A549 (cell line): Measurements from ENCODE around the gene MAP3K20. TPM values are rescaled to one million over a fixed set of nuclear protein-coding genes. Genes with fewer than 3 reads are reported as not detected.

Experiments
- ATAC-seq, 2 experiments: fragments of 200-7000 bp in 1 of 2; fragments of >200 bp in 1 of 2; cut with Nextera tagmentation in 1 of 2; cut with Tn5 transposase in 1 of 2; 3 replicates each; pipeline versions ENCODE4 v1.8.0 to v1.9.1; 2018 to 2020; ENCODE audit warnings: mild to moderate bottlenecking in 1 of 2, moderate library complexity in 1 of 2
- CTCF ChIA-PET: fragments of 300-600 bp; sonication (Branson Sonifier 250); formaldehyde crosslinking; extraction: SDS; loops from one replicate; lab custom pipeline; 2021; ENCODE audit warnings: antibody characterized with exemption, inconsistent platforms; lab: Yijun Ruan, JAX
- POLR2A ChIA-PET: fragments of 350-600 bp; formaldehyde crosslinking; extraction: SDS; loops from one replicate; lab custom pipeline; 2021; ENCODE audit warnings: antibody characterized with exemption, inconsistent platforms; lab: Yijun Ruan, JAX
- DNase-seq, 2 experiments: peaks; one replicate each; pipeline versions ENCODE4 v3.0.0 to v3.0.0-alpha.2; 2011 to 2016; ENCODE audit warnings: low read depth in 1 of 2, low spot score in 1 of 2
- FAIRE-seq: peaks from 2 replicates; lab custom pipeline; 2011; peaks lifted over from hg19 to GRCh38; lab: Jason Lieb, UNC
- H3K27ac ChIP-seq, 2 experiments: fragments of >200 bp; sonication (Bioruptor Twin); formaldehyde crosslinking; 3 replicates each; pipeline ENCODE4 v1.5.1; 2016 to 2017
- H3K4me1 ChIP-seq: fragments of >200 bp; sonication (Bioruptor Twin); formaldehyde crosslinking; 3 replicates; pipeline ENCODE4 v1.6.1; 2016
- H3K4me2 ChIP-seq: fragments of >200 bp; sonication (Bioruptor Twin); formaldehyde crosslinking; 3 replicates; pipeline ENCODE4 v1.6.1; 2016
- H3K4me3 ChIP-seq: fragments of >200 bp; sonication (Bioruptor Twin); formaldehyde crosslinking; 3 replicates; pipeline ENCODE4 v1.5.1; 2016
- H3K9me3 ChIP-seq: fragments of >200 bp; sonication (Bioruptor Twin); formaldehyde crosslinking; 3 replicates; pipeline ENCODE4 v1.6.1; 2016
- BHLHE40 ChIP-seq: IDR thresholded peaks from 2 replicates; pipeline ENCODE4 v1.6.1; 2012; ENCODE audit warnings: low read depth, low read length, inconsistent platforms
- CEBPB ChIP-seq, 2 experiments: fragments of >200 bp in 1 of 2; sonication (Bioruptor Twin) in 1 of 2; formaldehyde crosslinking in 1 of 2; IDR thresholded peaks; 2 replicates each; pipeline ENCODE4 v1.6.1; 2012 to 2016
- CHD4 ChIP-seq: fragments of 200-600 bp; sonication (generic); IDR thresholded peaks from 2 replicates; pipeline ENCODE4 v1.6.1; 2016; ENCODE audit warnings: antibody characterized with exemption, mild to moderate bottlenecking, borderline replicate concordance
- FOSL2 ChIP-seq, 2 experiments: fragments of 450-650 bp in 1 of 2; fragments of >200 bp in 1 of 2; sonication (Bioruptor Twin) in 1 of 2; formaldehyde crosslinking; IDR thresholded peaks; 2 replicates each; pipeline versions ENCODE4 v1.5.0 to v1.6.1; 2016 to 2020; ENCODE audit warnings: mild to moderate bottlenecking in 1 of 2, moderate library complexity in 1 of 2
- GATA3 ChIP-seq: IDR thresholded peaks from 2 replicates; pipeline ENCODE4 v1.6.1; 2012; ENCODE audit warnings: borderline replicate concordance
- HOXA7 ChIP-seq: fragments of 250-450 bp; sonication (Bioruptor Pico); IDR thresholded peaks from 2 replicates; pipeline ENCODE4 v1.5.0; 2020; ENCODE audit warnings: mild to moderate bottlenecking, moderate library complexity
- HOXB5 ChIP-seq: fragments of 250-450 bp; sonication (Bioruptor Pico); IDR thresholded peaks from 2 replicates; pipeline ENCODE4 v1.5.0; 2020; ENCODE audit warnings: mild to moderate bottlenecking, moderate library complexity
- MAFK ChIP-seq: fragments of 450-650 bp; IDR thresholded peaks from 2 replicates; pipeline ENCODE4 v1.6.1; 2014; ENCODE audit not compliant: partially characterized antibody
- RAD21 ChIP-seq, 2 experiments: fragments of >200 bp in 1 of 2; sonication (Bioruptor Twin) in 1 of 2; formaldehyde crosslinking in 1 of 2; IDR thresholded peaks in 1 of 2; conservative IDR thresholded peaks in 1 of 2; 2 replicates in 1 of 2; 3 replicates in 1 of 2; pipeline ENCODE4 v1.6.1; 2012 to 2018; ENCODE audit warnings: inconsistent platforms in 1 of 2
- RARB ChIP-seq: fragments of 250-450 bp; sonication (Bioruptor Pico); IDR thresholded peaks from 2 replicates; pipeline ENCODE4 v1.8.0; 2021; ENCODE audit warnings: mild to moderate bottlenecking, moderate library complexity
- RCOR1 ChIP-seq: fragments of 150-350 bp; IDR thresholded peaks from 2 replicates; pipeline ENCODE4 v1.6.1; 2014; ENCODE audit warnings: antibody characterized with exemption, low read length, low read depth
- RFX5 ChIP-seq: fragments of 450-650 bp; IDR thresholded peaks from 2 replicates; pipeline ENCODE4 v1.7.1; 2014; ENCODE audit warnings: antibody characterized with exemption, mild to moderate bottlenecking, moderate library complexity
- SMC3 ChIP-seq: fragments of >200 bp; sonication (Bioruptor Twin); formaldehyde crosslinking; IDR thresholded peaks from 3 replicates; pipeline ENCODE4 v1.6.1; 2018; ENCODE audit warnings: inconsistent platforms
- ZC3H11A ChIP-seq: fragments of 450-650 bp; IDR thresholded peaks from 2 replicates; pipeline ENCODE4 v1.6.1; 2014; ENCODE audit warnings: antibody characterized with exemption, mild to moderate bottlenecking
- ZSCAN20 ChIP-seq: fragments of 250-450 bp; sonication (Bioruptor Pico); IDR thresholded peaks from 2 replicates; pipeline ENCODE4 v1.8.0; 2022; ENCODE audit warnings: mild to moderate bottlenecking, moderate library complexity
- WGBS: methylation state at CpG from one replicate; pipeline ENCODE4 v1.1.6; 2017; ENCODE audit errors: missing lambda C conversion rate; 5-methylcytosine and 5-hydroxymethylcytosine counted together
- polyA plus RNA-seq, 4 experiments: library from polyadenylated mRNA; depleted of rRNA in 3 of 4; stranded (reverse); fragments of >200 nt; fragmentation: RNase III in 1 of 4; extraction: RNeasy Plus Mini Kit Qiagen cat#74134 plus additional on column Dnase treatment in 1 of 4; gene quantifications; 2 replicates in 3 of 4; 3 replicates in 1 of 4; pipeline ENCODE4 v1.2.3, GENCODE V29; 2011 to 2017
- TF ChIP-seq, protein P1 (sequence below): fragments of 200-600 bp; sonication (generic); IDR thresholded peaks from 2 replicates; pipeline ENCODE4 v1.6.1; 2016; ENCODE audit warnings: antibody characterized with exemption, mild to moderate bottlenecking, moderate library complexity
- TF ChIP-seq, protein P2 (sequence below): fragments of >200 bp; sonication (Bioruptor Twin); formaldehyde crosslinking; IDR thresholded peaks from 3 replicates; pipeline ENCODE4 v1.5.1; 2016
- TF ChIP-seq, protein P3 (sequence below): fragments of 450-650 bp; IDR thresholded peaks from 2 replicates; pipeline ENCODE4 v1.6.1; 2014; ENCODE audit warnings: antibody characterized with exemption

The MAP3K20 gene
- polyA plus RNA-seq, 2 of the 4 experiments (the other 2 are of a cell fraction): 34.7 to 80.7 TPM

DNA sequence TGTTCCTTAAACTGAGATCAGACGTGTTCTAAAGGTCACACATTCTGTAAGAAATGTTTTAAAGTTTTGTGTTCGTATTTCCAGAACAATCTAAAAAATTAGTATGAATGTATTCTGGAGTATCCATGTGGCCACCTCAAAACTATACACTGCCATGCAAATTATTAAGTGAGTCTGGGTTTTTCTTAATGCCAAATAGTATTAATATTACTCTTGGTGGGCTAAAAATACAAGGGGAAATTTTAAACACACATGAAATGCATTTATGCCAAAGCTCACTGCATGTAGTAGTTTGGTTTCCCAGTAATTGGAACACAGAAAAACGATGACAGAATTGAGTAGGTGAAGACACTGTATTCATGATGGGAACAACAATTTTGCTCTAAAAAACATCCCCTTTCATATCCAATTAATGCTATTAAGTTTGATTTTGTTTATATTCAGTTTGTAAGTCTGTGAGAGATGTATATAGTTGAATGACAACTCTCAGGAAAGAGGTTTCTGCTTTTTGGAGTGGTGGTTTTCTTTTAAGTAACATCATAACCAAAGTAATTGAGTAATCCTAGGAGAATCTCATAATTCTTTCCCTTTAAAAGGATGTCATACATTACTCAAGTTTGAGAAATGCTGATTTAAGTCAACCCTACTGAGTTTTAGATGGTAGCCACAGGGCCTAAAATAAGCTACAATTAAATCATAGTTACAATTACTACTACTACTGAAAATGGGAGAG, 203.3 kb downstream of the MAP3K20 start:
- ChIA-PET POLR2A (no interaction called here), CTCF (interaction anchor here (0.7 to 1.9 kb wide), 2 partner anchors 12 to 153 kb away, joined by 3 to 5 read pairs; no protein-coding TSS in a partner anchor)
- no peak for FAIRE-seq
- H3K4me1 ChIP-seq: no peaks in the 10 kb centered on the region
- no peak overlapping the region for H3K4me2 ChIP-seq
- no peaks in the 10 kb centered on the region for H3K9me3 ChIP-seq
- no peak for ATAC-seq
- DNase-seq: no peak
- no peak for TF ChIP-seq HOXA7 (CRISPR knock-in tag)
- TF ChIP-seq RARB (CRISPR knock-in tag): no peak
- TF ChIP-seq, protein P1, sequence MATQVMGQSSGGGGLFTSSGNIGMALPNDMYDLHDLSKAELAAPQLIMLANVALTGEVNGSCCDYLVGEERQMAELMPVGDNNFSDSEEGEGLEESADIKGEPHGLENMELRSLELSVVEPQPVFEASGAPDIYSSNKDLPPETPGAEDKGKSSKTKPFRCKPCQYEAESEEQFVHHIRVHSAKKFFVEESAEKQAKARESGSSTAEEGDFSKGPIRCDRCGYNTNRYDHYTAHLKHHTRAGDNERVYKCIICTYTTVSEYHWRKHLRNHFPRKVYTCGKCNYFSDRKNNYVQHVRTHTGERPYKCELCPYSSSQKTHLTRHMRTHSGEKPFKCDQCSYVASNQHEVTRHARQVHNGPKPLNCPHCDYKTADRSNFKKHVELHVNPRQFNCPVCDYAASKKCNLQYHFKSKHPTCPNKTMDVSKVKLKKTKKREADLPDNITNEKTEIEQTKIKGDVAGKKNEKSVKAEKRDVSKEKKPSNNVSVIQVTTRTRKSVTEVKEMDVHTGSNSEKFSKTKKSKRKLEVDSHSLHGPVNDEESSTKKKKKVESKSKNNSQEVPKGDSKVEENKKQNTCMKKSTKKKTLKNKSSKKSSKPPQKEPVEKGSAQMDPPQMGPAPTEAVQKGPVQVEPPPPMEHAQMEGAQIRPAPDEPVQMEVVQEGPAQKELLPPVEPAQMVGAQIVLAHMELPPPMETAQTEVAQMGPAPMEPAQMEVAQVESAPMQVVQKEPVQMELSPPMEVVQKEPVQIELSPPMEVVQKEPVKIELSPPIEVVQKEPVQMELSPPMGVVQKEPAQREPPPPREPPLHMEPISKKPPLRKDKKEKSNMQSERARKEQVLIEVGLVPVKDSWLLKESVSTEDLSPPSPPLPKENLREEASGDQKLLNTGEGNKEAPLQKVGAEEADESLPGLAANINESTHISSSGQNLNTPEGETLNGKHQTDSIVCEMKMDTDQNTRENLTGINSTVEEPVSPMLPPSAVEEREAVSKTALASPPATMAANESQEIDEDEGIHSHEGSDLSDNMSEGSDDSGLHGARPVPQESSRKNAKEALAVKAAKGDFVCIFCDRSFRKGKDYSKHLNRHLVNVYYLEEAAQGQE: no peak
- no peak for TF ChIP-seq ZSCAN20 (CRISPR knock-in tag)
- no peak for TF ChIP-seq RFX5
- TF ChIP-seq CEBPB (IDR thresholded peaks at IDR 0.05): no peak
- TF ChIP-seq, protein P2, sequence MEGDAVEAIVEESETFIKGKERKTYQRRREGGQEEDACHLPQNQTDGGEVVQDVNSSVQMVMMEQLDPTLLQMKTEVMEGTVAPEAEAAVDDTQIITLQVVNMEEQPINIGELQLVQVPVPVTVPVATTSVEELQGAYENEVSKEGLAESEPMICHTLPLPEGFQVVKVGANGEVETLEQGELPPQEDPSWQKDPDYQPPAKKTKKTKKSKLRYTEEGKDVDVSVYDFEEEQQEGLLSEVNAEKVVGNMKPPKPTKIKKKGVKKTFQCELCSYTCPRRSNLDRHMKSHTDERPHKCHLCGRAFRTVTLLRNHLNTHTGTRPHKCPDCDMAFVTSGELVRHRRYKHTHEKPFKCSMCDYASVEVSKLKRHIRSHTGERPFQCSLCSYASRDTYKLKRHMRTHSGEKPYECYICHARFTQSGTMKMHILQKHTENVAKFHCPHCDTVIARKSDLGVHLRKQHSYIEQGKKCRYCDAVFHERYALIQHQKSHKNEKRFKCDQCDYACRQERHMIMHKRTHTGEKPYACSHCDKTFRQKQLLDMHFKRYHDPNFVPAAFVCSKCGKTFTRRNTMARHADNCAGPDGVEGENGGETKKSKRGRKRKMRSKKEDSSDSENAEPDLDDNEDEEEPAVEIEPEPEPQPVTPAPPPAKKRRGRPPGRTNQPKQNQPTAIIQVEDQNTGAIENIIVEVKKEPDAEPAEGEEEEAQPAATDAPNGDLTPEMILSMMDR: no peak
- no peak for TF ChIP-seq RAD21 (conservative IDR thresholded peaks at IDR 0.05 in 1 of 2, IDR thresholded peaks at IDR 0.05 in 1 of 2)
- TF ChIP-seq, protein P3, sequence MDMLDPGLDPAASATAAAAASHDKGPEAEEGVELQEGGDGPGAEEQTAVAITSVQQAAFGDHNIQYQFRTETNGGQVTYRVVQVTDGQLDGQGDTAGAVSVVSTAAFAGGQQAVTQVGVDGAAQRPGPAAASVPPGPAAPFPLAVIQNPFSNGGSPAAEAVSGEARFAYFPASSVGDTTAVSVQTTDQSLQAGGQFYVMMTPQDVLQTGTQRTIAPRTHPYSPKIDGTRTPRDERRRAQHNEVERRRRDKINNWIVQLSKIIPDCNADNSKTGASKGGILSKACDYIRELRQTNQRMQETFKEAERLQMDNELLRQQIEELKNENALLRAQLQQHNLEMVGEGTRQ: no peak
- TF ChIP-seq RCOR1: no peak
- no peak for TF ChIP-seq CHD4
- no peak for TF ChIP-seq SMC3
- TF ChIP-seq, all 56 proteins: peak for 0
- WGBS: 55% methylated on average over 3 of the region's 3 CpGs
- H3K27ac ChIP-seq: no peak overlapping the region
- no peak overlapping the region for H3K4me3 ChIP-seq

DNA sequence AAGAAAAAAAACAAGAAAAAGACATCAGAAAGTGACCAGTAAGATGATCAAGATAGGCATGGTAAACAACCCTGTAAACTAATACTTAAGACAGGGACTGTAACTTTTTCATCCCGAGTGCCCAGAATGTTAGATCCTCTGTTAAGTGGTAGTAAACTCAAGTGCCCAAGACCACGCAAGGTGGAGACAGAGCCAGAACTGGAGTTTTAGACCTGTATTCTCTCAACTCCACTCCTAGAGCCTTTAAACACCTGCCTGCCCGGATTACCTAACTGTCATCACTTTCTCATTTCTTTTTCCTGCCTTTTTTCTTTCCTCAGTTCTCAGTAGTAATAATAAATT, 203.9 kb downstream of the MAP3K20 start:
- DNase-seq (no peak), ATAC-seq (no peak), FAIRE-seq (no peak)
- ChIA-PET POLR2A (no interaction called here), CTCF (interaction anchor here (0.7 to 1.9 kb wide), 2 partner anchors 12 to 153 kb away, joined by 3 to 5 read pairs; no protein-coding TSS in a partner anchor)
- Histone ChIP-seq H3K9me3 (no peaks in the 10 kb centered on the region), H3K27ac (no peak overlapping the region), H3K4me1 (no peaks in the 10 kb centered on the region), H3K4me3 (no peak overlapping the region), H3K4me2 (no peak overlapping the region)
- WGBS: 69% methylated on average over 3 of the region's 3 CpGs
- TF ChIP-seq, protein P3: no peak
- TF ChIP-seq, protein P1: no peak
- TF ChIP-seq ZSCAN20 (CRISPR knock-in tag): no peak
- TF ChIP-seq ZC3H11A: no peak
- TF ChIP-seq BHLHE40: no peak
- TF ChIP-seq GATA3: no peak
- no peak for TF ChIP-seq HOXB5 (CRISPR knock-in tag)
- TF ChIP-seq MAFK: no peak
- no peak for TF ChIP-seq FOSL2 (IDR thresholded peaks at IDR 0.05)
- no peak for TF ChIP-seq FOSL2 (CRISPR knock-in tag; IDR thresholded peaks at IDR 0.05)
